ENCODE results near the gene PCNT.

GRCh38 chr21:46357335-46357604 lies 33.3 kb downstream of the PCNT start:
- TF ChIP-seq POLR2A (IDR thresholded peaks at IDR 0.05) (no peak), CTCF (IDR thresholded peaks at IDR 0.05) (no peak), POLR2AphosphoS5 (IDR thresholded peaks at IDR 0.05) (no peak)
